Globus pallidus (tissue), 1 donor: ENCODE measurements around the gene KDM2A.
A peak's percentile ranks its signal among the peaks of the same experiment; 100 is the strongest.

ENCODE experiments used
- DNase-seq: peaks from one replicate; pipeline ENCODE4 v3.0.0-alpha.2; 2015; ENCODE audit warnings: low spot score

Gene KDM2A

DNA sequence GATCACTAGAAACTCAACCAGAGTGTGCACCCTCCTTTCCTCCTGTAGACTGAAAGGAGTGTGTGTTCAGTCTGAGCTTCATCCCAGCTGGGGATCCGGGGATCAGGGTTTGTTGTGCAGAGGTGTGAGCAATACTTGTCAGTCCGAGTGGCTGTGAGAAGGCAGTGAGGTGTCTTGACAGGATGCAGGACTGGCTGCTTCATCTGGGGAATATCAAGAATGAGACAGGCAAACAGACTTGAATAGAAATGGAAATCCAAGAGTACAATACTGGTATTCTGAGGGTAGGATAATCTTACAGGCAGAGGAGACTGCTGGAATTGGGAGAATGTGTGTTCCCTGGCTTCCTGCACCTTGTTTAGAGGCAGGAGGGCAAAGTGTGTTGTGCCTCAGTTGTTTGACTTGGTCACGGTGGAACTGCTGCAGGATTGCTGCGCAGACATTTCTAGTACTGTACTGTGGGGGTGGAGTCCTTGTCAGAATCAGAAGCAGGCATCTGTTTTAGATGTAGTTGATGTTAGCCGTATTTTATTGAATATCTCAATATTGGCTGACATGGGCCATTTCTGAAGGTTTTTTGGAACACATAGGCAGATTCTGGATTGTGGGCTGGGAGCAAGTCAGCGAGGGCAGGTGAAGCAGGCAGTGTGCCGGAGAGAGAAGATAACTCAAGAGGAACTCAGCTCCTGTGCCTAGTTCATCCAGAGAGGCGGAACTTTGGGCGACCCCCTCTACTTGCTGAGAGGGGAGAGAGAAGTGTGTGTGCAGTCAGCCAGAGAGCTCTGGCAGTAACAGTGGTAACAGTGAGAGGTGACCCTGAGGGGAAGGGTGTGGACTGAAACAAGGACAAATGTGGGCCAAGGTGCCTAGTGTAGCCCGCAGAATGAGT, 120.1 kb downstream of the KDM2A start:
- peak; percentile 20 for DNase-seq

DNA sequence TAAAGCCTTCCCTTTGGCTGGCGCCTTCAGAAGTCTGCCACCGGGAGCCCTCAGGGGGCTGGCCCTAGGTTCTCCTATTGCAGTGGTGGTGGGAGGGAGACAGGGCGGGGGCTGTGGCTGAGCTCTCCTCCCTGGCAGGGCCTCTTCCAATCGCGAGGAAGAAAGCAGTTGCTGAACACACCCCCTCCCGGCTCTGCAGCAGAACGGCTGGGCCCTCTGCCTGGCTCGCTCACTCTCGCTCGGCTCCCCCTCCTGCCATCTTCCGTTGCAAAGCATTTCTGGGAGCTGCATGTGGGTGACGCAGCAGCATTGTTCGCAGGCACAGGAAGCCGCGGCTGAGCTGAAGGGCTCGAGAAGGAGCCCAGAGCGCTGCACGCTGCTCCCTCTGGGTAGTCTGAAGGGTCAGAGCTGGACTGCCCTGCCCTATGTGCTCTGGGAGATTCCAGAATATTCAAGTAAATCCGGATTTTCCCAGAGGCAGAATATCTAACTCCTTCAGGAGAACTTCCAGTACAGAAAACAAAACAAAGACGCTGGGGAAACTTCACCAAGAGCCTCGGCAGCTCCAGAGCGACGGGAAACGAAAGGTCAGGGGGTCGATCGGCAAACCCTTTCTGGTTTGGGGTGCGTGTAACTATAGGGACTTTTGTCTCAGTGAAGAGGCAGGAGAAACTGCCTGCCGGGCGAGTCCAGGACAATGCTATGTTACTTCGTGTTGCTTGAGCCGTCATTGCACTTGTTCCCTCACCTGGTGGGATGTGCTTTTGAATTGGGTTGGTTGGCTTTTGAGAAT, 120.9 kb downstream of the KDM2A start:
- DNase-seq, result peak; percentile 98

DNA sequence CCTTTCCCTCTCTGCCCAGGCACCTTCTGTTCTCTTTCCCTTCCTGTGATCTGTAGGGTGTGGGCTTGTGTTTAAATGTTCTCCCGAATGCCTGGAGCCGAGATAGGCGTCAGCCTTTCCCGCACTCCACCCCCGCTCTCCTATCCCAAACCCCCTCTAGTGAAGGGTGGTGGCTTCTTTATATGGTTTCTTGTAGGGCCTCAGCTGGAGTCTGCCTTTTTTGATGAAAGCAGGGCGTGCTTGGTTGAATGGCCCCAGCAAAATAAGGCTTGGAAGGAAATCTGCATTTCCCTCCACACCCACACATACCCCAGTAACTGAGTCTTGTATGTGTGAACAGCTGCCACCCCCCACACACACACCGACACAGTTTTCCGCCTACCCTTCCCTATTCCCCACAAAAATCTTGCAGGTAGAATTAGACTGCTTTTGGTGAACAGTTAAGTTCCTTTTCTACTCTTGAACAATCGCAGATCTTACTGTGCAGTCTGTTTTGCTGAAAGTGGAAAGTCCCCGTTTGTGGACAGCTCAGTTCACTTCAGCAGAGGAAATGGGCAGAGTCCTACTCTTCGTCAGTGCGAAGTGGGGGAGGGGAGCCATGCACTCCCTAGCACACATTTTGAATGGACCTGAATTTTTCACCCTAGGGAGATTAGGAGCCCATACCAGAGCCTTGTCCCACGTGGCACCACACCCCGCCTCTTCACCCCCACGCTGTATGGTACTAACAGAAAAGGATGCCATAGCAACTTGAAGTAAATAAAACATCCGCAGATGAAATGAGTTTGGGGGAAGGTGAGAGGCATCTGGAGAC, 121.7 kb downstream of the KDM2A start:
- peak; percentile 36 for DNase-seq

GRCh38 chr11:67242548-67242947, 123.5 kb downstream of the KDM2A start:
- no peak for DNase-seq

GRCh38 chr11:67243051-67243450, 124.0 kb downstream of the KDM2A start:
- no peak for DNase-seq

GRCh38 chr11:67245046-67245445, 126.0 kb downstream of the KDM2A start:
- DNase-seq, result no peak

DNA sequence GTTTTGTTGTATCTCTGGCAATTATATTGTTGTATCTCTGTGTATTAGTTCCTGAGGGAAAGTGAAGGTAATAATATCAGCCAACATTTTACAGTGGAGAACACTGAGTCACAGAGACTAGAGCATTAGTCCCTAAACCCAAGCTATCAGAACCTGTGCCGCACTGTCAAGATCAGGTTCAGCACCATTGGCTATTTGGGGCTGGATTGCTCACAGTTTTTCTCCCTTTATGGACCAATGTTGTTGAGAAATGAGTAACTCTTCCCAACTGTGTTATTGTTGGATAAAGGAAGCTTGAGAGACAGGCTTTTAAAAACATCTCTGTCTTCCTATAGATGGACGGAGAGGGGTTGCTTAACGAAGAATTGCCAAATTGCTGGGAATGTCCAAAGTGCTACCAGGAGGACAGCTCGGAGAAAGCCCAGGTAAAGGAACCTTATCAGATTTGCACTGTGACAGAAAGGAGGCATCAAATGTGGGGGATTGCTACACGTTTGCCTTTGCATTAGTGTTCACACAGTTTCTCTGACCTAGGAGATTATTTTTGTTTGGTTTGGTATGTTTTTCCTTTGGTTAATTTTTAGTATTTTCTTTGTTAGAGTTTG, 129.0 kb downstream of the KDM2A start:
- no peak for DNase-seq

DNA sequence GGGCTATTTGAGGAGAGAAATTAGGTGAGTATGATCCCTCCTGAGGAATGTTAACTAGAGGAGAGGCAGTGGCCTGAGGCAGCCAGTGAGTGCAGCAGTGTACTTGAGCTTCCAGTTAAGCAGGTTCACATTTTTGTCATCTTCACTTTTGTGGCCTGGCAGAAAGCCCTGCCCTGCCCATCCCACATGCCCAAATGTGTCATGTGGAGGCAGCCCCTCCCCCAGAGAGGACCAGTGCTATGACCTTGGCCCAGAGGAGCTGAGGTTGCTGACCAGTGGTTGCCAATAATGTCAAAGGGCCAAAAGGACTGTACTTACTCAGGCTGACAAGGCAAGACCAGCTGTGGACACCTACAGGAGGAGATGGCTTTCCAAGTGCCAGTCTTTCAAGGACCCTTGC, 129.6 kb downstream of the KDM2A start:
- no peak for DNase-seq

DNA sequence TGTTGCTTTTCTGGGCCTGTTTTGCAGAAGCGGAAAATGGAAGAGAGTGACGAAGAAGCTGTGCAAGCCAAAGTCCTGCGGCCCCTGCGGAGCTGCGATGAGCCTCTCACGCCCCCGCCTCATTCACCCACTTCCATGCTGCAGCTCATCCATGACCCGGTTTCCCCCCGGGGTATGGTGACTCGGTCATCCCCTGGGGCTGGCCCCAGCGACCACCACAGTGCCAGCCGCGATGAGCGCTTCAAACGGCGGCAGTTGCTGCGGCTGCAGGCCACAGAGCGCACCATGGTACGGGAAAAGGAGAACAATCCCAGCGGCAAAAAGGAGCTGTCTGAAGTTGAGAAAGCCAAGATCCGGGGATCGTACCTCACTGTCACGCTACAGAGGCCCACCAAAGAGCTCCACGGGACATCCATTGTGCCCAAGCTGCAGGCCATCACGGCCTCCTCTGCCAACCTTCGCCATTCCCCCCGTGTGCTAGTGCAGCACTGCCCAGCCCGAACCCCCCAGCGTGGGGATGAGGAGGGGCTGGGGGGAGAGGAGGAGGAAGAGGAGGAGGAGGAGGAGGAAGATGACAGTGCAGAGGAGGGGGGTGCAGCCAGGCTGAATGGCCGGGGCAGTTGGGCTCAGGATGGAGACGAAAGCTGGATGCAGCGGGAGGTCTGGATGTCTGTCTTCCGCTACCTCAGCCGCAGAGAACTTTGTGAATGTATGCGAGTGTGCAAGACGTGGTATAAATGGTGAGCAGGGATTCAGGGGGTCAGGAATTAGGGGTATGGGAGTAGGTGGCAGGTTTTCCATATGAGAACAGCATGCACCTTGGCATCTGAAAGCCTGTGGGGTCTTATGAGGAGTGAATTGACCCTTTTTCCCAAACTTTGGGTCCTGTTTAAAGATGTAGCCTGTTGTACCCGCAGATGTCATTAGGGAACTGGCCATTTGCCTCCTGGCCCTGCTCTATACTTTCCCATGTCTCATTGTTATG, 131.3 kb downstream of the KDM2A start:
- no peak for DNase-seq

GRCh38 chr11:67251841-67252240, 132.8 kb downstream of the KDM2A start:
- no peak for DNase-seq

- peak; percentile 68 for DNase-seq
These were observed 133.8 kb downstream of the KDM2A start for GRCh38 chr11:67252831-67253239.

- no peak for DNase-seq
These were observed 135.0 kb downstream of the KDM2A start for GRCh38 chr11:67253872-67254624.

- no peak for DNase-seq
These were observed 135.7 kb downstream of the KDM2A start for GRCh38 chr11:67254798-67255197.

- no peak for DNase-seq
These were observed 136.3 kb downstream of the KDM2A start for GRCh38 chr11:67255353-67255752.

DNA sequence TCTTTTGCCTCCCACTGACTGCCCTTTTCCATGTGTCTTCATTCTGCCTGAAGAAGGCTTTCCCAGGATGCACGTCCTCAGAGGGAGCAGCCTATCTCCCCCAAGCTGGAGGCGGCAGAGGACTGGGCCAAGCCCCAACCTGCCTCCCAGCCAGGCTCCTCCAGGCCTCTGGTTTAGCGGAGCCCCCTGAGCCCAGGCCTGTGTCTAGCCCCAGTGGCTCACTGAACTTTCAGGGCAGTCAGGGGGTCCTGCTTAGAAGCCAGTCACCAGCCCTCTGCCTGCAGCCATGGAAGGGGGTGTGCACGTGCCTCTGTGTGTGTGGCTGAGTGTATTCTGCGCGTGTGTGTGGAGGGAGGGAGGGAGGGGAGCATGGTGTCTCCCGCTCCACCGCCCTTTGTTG, 136.8 kb downstream of the KDM2A start:
- no peak for DNase-seq

GRCh38 chr11:67256477-67257135, 137.5 kb downstream of the KDM2A start:
- DNase-seq, result no peak

- DNase-seq, result no peak
These were observed 141.3 kb downstream of the KDM2A start for GRCh38 chr11:67260406-67260805.

- DNase-seq, result peak; percentile 54
These were observed 142.0 kb downstream of the KDM2A start for GRCh38 chr11:67260885-67261639.

DNA sequence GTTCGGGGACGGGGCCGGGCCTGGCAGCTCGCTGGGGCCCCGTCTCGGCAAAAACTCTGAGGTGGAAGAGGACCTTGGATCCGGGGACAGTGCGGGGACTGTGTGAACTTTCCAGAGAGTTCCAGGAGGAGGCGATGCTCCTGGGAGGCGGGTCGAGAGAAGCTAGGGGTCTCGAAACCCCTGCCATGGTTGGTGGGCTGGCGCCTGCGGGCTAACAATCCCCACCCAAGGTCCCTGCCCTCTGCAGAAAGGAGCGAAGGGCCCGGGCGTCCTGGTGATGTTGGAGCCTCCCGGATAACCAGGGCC, 142.5 kb downstream of the KDM2A start:
- no peak for DNase-seq
